Activated T-helper 1 cell treated with Interleukin-2 at 50 U/mL for 16 hours (primary cell): ENCODE results near the gene PPP1R14B.
A peak's percentile ranks its signal among the peaks of the same experiment; 100 is the strongest.

Experiments
- DNase-seq: peaks from one replicate; pipeline ENCODE4 v3.0.0-alpha.2; 2020; ENCODE audit warnings: low read depth

Gene PPP1R14B

GRCh38 chr11:64209563-64209843, 37.2 kb downstream of the PPP1R14B start:
- DNase-seq, result no peak

DNA sequence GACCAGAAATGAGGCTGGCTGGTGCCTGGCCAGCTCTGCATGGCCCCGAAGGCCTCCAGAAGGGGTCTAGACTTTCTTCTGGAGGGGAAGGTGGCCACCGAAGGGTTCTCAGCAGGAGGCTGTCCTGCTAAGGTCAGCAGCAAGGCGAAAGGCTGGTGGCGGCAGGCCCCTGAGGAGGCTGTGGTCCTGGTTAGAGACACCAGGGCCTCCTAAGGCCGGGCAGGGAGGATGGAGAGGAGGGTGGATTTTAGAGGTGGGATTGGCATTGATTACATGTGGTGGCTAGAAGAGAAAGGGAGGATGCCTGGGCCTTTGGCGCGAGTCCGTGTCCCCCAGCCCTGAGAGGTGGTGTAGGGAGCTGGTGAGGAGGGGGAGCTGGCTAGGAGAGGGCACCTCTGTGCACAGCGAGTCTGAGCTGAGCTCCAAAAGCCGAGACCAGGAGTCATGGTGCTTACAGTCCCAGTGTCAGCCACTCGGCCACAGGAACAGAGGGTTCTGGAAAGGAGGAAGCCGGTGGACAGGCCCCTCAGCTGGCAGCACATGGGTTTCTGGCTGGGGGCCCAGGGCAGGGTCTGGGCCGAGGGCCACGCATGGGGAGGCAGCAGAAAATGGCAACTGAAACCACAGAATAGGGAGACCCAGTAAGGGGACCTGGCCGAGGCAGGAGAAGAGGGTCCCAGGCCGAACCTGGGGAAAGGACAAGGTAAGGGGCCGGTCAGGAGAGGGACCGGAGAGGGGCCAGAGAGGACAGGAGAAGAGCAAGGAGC, 37.8 kb downstream of the PPP1R14B start:
- DNase-seq, result no peak

GRCh38 chr11:64208086-64208795, 38.5 kb downstream of the PPP1R14B start:
- no peak for DNase-seq

GRCh38 chr11:64207256-64208085, 39.3 kb downstream of the PPP1R14B start:
- DNase-seq, result peak; percentile 63

- DNase-seq, result peak; percentile 62
Measured at GRCh38 chr11:64206457-64207255, 40.1 kb downstream of the PPP1R14B start, which contains the start of gene FERMT3. TSS of gene FERMT3 (plus strand) at chr11:64206721. CDS start at chr11:64207365, 644 bp downstream.

DNA sequence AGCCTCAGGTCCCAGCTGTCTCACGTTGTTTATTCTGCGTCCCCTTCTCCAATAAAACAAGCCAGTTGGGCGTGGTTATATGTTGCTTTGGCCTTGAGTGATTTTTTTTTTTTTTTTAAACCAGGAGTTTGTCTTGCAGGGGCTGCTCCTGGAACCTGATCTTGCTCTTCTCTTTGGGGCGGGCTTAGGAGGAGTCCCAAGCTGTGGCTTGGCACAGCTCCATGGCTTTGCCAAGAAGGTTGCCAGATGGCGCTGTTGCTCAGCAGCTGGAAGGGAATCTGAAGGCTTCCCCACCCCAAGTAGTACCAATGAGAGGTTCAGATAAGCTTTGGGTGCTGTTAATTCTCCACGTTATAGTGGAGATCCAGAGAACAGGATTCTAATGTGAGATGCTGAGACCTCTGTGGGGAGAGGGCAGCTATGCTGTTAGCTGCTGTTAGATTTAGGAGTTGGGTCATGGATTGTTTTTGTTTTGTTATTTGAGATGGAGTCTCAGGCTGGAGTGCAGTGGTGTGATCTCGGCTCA, 42.2 kb downstream of the PPP1R14B start:
- DNase-seq, result peak; percentile 71

GRCh38 chr11:64204080-64204440, 42.7 kb downstream of the PPP1R14B start:
- DNase-seq, result no peak

DNA sequence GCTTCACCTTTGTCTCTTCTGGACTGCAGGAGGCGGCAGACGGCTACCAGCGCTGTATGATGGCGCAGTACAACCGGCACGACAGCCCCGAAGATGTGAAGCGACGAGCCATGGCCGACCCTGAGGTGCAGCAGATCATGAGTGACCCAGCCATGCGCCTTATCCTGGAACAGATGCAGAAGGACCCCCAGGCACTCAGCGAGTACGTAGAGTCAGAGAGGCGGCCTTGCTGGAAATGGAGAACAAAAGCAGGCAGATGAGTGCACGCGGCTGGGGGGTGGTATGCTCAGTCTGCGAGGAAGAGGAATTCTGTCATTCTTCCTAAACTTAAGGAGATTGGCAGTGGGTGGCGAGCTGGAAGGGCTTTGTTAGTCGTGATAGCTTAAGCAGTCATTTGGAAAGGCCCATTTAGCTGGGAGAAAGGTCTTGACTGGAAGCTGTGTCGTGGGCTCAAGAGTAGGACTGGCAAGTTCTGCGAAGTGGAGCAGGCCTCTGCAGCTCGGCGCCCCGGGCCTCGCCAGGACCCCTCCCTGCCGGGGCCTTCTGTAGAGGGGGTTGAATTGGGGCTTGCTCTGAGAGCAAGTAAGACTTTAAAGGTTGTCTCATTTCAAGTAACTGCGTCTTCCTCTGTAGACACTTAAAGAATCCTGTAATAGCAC, 43.2 kb downstream of the PPP1R14B start:
- DNase-seq, result no peak

DNA sequence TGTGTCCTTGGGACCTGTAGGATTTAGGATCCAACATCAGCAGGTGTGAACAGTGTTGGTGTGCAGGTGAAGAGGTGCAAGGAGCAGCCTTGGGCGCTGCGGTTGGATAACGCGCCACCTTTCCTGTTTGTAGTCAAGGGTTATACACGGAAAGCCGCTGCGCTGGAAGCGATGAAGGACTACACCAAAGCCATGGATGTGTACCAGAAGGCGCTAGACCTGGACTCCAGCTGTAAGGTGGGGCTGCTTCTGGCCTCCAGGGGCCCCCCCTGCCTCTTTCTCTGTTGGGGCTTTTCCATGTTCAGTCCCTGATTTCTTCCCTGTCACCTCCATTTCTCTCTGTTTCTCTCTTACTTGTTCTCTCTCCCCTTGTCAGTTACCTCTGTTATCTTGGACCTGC, 43.8 kb downstream of the PPP1R14B start:
- no peak for DNase-seq

DNA sequence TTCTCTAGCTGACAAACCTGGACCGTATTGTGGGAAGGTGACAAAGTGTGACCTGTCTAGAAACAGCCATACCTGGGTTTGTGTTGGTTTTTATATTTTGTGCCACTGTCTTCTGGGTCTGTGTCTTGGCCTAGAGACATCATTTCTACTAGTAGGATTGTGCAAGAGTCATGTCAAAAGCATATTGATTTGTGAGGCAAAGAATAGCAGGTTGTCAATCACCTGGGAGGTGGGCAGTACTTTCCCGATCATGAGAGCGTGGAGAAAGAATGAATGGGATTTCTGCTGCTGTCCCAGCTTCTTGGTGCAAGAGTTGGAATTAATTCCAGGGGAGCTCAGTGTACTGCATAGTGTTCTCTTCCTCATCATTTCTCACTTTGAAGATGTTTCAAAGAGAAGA, 45.2 kb downstream of the PPP1R14B start:
- DNase-seq, result no peak

GRCh38 chr11:64198511-64198910, 48.2 kb downstream of the PPP1R14B start:
- no peak for DNase-seq

GRCh38 chr11:64196626-64197025, 50.1 kb downstream of the PPP1R14B start:
- DNase-seq, result no peak
